ENCODE data around the gene EZH1. TPM values are rescaled to one million over a fixed set of nuclear protein-coding genes. Genes with fewer than 3 reads are reported as not detected.
"Not testable (repeated sequence)": the region's sequence is repeated elsewhere in the genome, so short reads cannot be mapped to it uniquely, and the experiment has no call there.

Gene EZH1
- total RNA-seq, 4 donors from 2014 or later: 32.6 to 55.2 (median 47.5) TPM

DNA sequence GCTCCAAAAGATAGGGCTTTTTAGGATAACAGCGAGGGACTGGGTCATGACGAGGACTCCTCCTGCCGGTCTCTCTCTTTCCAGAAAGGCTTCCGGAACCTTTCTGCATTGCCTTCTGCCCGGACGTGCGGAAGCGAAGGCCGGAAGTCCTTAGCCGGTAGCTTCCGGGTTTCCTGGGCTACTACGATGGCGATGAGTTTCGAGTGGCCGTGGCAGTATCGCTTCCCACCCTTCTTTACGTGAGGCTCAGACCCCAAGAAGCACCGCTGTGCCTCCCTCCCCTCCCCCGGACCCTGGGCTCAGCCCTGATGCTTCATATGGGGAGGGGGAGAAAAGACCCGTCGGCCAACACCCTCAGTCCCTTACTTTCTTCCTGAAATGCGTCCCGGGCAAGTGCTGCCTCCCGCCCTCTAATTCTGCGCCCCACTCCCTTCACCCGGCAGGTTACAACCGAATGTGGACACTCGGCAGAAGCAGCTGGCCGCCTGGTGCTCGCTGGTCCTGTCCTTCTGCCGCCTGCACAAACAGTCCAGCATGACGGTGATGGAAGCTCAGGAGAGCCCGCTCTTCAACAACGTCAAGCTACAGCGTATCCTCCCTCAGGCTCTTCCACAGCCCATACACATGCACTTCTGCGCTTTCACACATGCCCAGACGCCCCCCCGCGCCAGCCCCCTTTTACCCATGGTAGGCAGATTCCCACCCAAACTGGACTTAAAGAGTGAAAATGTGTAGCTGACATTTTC is 28.6 kb upstream of the EZH1 start, which contains the start of gene VPS25:
VPS25 (plus strand) TSS at position 160 of the 746 bp plus-strand sequence; CDS start at position 187, 27 bp downstream.
- Histone ChIP-seq H3K27me3 (no peaks in the 10 kb centered on the region), H3K4me3 (peak within 1 kb of the TSS; percentile 85 to 100 (median 91)), H3K9me3 (no peaks in the 10 kb centered on the region), H3K36me3 (peaks cover 2 to 36% of the 10 kb centered on the region in 2 donors), H3K4me1 (peaks cover 12 to 17% of the 10 kb centered on the region in 2 donors), H3K27ac (peak within 1 kb of the TSS; percentile 81 to 94 (median 88))
- ATAC-seq (peak; percentile 96 to 99), DNase-seq (peak; percentile 62 to 74)
- in situ Hi-C loops (cut with MboI; ENCODE audit: low sequenced_read_pairs in 4 of 4): loop anchor here in 1 of 4 donors (25.0 kb wide), 1 partner anchor 186 kb away; the partner anchor contains the start of gene PSMC3IP
- intact Hi-C loops (cut with DNase I; ENCODE audit: low total_unique reads): loop anchor here (1.0 kb wide), 2 partner anchors 25 to 51 kb away; partner anchors contain the start of genes BECN1, CNTD1 and COA3
- TF ChIP-seq, protein P1, sequence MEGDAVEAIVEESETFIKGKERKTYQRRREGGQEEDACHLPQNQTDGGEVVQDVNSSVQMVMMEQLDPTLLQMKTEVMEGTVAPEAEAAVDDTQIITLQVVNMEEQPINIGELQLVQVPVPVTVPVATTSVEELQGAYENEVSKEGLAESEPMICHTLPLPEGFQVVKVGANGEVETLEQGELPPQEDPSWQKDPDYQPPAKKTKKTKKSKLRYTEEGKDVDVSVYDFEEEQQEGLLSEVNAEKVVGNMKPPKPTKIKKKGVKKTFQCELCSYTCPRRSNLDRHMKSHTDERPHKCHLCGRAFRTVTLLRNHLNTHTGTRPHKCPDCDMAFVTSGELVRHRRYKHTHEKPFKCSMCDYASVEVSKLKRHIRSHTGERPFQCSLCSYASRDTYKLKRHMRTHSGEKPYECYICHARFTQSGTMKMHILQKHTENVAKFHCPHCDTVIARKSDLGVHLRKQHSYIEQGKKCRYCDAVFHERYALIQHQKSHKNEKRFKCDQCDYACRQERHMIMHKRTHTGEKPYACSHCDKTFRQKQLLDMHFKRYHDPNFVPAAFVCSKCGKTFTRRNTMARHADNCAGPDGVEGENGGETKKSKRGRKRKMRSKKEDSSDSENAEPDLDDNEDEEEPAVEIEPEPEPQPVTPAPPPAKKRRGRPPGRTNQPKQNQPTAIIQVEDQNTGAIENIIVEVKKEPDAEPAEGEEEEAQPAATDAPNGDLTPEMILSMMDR (IDR thresholded peaks at IDR 0.05 in 4 of 5, conservative IDR thresholded peaks at IDR 0.05 in 1 of 5): peak in 1 of 5 experiments; percentile 24
- peak in 1 of 2 donors; percentile 47 for TF ChIP-seq POLR2A (IDR thresholded peaks at IDR 0.05)

DNA sequence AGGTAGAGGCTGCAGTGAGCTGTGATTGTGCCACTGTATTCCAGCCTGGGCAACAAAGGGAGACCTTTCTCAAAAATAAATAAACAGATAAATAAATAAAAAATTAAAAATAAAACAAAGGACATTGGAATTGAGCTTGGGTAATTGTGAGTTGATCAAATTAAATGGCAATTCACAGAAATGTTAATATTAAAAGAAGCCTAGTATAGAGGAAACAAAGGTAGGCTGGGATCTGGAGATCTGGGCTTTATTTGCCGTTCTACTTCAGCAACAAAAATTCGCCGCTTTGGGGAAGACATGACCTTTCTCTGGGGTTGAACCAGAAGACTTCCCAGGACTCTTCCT is 28.1 kb upstream of the EZH1 start:
- Histone ChIP-seq H3K9me3 (no peaks in the 10 kb centered on the region), H3K27ac (peak overlapping the region; percentile 81 to 94 (median 88))

DNA sequence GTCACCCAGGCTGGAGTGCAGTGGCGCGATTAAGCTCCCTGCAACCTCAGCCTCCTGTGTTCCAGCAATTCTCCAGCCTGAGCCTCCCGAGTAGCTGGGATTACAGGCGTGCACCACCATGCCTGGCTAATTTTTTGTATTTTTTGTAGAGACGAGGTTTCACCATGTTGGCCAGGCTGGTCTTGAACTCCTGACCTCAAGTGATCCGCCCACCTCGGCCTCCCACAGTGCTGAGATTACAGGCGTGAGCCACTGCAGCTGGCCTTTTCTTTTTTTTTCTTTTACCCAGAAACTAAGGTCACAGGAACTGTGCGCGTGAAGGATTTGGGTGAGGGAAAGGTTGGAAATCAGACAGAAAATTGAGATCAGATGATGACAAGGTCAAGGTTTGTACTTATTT is 25.1 kb upstream of the EZH1 start:
- H3K4me3 ChIP-seq; intact Hi-C loops (cut with DNase I; ENCODE audit: low total_unique reads); H3K27me3 ChIP-seq; ATAC-seq; DNase-seq; H3K9me3 ChIP-seq; H3K36me3 ChIP-seq; H3K27ac ChIP-seq: not testable (repeated sequence)
- in situ Hi-C loops (cut with MboI; ENCODE audit: low sequenced_read_pairs in 4 of 4): loop anchor here in 2 of 4 donors (10.0 to 25.0 kb wide), 2 partner anchors 183 to 185 kb away; partner anchors contain the start of gene PSMC3IP (in 1 of the 2)
- peaks cover 12 to 17% of the 10 kb centered on the region in 2 donors for H3K4me1 ChIP-seq

More for the DNA sequence above, 28.1 kb upstream of the EZH1 start:
- H3K36me3 ChIP-seq: peaks cover 2 to 31% of the 10 kb centered on the region in 2 donors
- H3K27me3 ChIP-seq: no peaks in the 10 kb centered on the region
- H3K4me3 ChIP-seq: peak overlapping the region; percentile 85 to 100 (median 91)
- peak in 1 of 2 donors; percentile 8 for ATAC-seq
- peaks cover 12 to 17% of the 10 kb centered on the region in 2 donors for H3K4me1 ChIP-seq
- TF ChIP-seq, protein P1 (IDR thresholded peaks at IDR 0.05 in 4 of 5, conservative IDR thresholded peaks at IDR 0.05 in 1 of 5): no peak
- in situ Hi-C loops (cut with MboI; ENCODE audit: low sequenced_read_pairs in 4 of 4): loop anchor here in 1 of 4 donors (25.0 kb wide), 1 partner anchor 186 kb away; the partner anchor contains the start of gene PSMC3IP
- intact Hi-C loops (cut with DNase I; ENCODE audit: low total_unique reads): loop anchor here (1.0 kb wide), 2 partner anchors 25 to 51 kb away; partner anchors contain the start of genes BECN1, CNTD1 and COA3
- no peak for DNase-seq

DNA sequence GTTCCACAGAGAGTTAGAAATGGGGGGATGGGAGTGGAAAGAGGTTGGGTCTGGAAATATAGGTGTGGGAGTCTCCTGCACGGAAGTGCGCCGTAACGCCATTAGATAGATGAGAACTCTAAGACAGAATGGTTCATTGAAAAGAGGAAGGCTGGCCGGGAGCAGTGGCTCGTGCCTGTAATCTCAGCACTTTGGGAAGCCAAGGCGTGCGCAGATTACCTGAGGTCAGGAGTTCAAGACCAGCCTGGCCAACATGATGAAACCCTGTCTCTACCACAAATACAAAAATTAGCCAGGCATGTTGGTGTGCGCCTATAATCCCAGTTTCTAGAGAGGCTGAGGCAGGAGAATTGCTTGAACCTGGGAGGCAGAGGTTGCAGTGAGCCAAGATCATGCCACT is 23.2 kb upstream of the EZH1 start:
- H3K4me3 ChIP-seq; H3K27ac ChIP-seq; intact Hi-C loops (cut with DNase I; ENCODE audit: low total_unique reads); H3K27me3 ChIP-seq; H3K9me3 ChIP-seq; DNase-seq; H3K4me1 ChIP-seq; H3K36me3 ChIP-seq; ATAC-seq: not testable (repeated sequence)
- in situ Hi-C loops (cut with MboI; ENCODE audit: low sequenced_read_pairs in 4 of 4): loop anchor here in 2 of 4 donors (10.0 to 25.0 kb wide), 2 partner anchors 181 to 183 kb away; partner anchors contain the start of gene PSMC3IP (in 1 of the 2)

DNA sequence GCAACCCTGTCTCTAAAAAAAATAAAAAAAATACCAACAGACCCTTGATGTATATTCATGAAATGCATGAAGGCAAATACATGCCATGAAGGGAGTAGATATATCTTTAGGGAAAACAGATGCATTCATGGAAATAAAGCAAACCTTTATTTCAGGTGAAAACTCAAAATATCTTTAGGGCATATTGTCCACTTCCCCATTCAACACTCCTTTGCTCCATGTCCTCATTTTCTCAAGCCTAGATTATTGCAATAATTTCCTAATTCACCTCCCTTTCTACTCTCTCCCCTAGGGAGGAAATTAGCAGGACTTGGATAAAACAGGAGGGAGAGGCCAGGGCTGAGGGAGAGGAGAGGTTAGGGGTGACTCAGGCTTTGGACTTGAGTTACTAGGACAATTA is 22.7 kb upstream of the EZH1 start:
- H3K36me3 ChIP-seq: no peaks in the 10 kb centered on the region
- intact Hi-C loops (cut with DNase I; ENCODE audit: low total_unique reads): no loop called here

More for the DNA sequence above, 22.7 kb upstream of the EZH1 start:
- no peak for DNase-seq
- ATAC-seq: no peak
- Histone ChIP-seq H3K4me3 (no peak overlapping the region), H3K27ac (no peak overlapping the region), H3K27me3 (peaks cover 0 to 3% (median 0%) of the 10 kb centered on the region in 3 donors), H3K4me1 (peaks cover 0 to 5% of the 10 kb centered on the region in 2 donors), H3K9me3 (no peaks in the 10 kb centered on the region)
- in situ Hi-C loops (cut with MboI; ENCODE audit: low sequenced_read_pairs in 4 of 4): loop anchor here in 2 of 4 donors (10.0 to 25.0 kb wide), 2 partner anchors 180 to 183 kb away; partner anchors contain the start of gene PSMC3IP (in 1 of the 2)
- TF ChIP-seq, protein P1 (IDR thresholded peaks at IDR 0.05 in 4 of 5, conservative IDR thresholded peaks at IDR 0.05 in 1 of 5): no peak
- no peak for TF ChIP-seq POLR2A (IDR thresholded peaks at IDR 0.05)
